DOHH2 (cell line): ENCODE data around the gene PRSS3.

Experiments used
- H3F3A ChIP-seq: fragments of 200-600 bp; sonication (generic), shearing (Covaris generic); 2 replicates; pipeline ENCODE4 v1.6.0; 2016; ENCODE audit warnings: antibody characterized with exemption, mild to moderate bottlenecking; ENCODE audit not compliant: control insufficient read depth, insufficient read depth
- H3K27ac ChIP-seq: fragments of 200-600 bp; sonication (generic); 2 replicates; pipeline ENCODE4 v1.5.1; 2014; ENCODE audit warnings: low read depth, mild to moderate bottlenecking, low read length, moderate library complexity
- H3K27me3 ChIP-seq: fragments of 200-600 bp; sonication (generic); 2 replicates; pipeline ENCODE4 v1.6.1; 2014; ENCODE audit warnings: mild to moderate bottlenecking, low read length, mixed read lengths; ENCODE audit not compliant: control insufficient read depth
- H3K36me3 ChIP-seq: fragments of 200-600 bp; sonication (generic); 2 replicates; pipeline ENCODE4 v1.6.1; 2014; ENCODE audit warnings: mild to moderate bottlenecking, low read length, moderate library complexity, mixed read lengths; ENCODE audit not compliant: control insufficient read depth
- H3K4me1 ChIP-seq: fragments of 200-600 bp; sonication (generic); 2 replicates; pipeline ENCODE4 v1.6.1; 2014; ENCODE audit warnings: mild to moderate bottlenecking, low read length, mixed read lengths; ENCODE audit not compliant: control insufficient read depth
- H3K4me2 ChIP-seq: fragments of 200-600 bp; sonication (generic); 2 replicates; pipeline ENCODE4 v1.6.0; 2014; ENCODE audit warnings: mild to moderate bottlenecking, low read length, moderate library complexity
- H3K4me3 ChIP-seq: fragments of 200-600 bp; sonication (generic); 2 replicates; pipeline ENCODE4 v1.5.1; 2014; ENCODE audit warnings: mild to moderate bottlenecking, low read length, mixed read lengths
- H3K79me2 ChIP-seq: fragments of 200-600 bp; sonication (generic); 2 replicates; pipeline ENCODE4 v1.6.1; 2014; ENCODE audit warnings: mild to moderate bottlenecking, low read length, mixed read lengths; ENCODE audit not compliant: control insufficient read depth
- H3K9me2 ChIP-seq: fragments of 200-600 bp; sonication (generic); replicated peaks from 2 replicates; pipeline ENCODE4 v1.6.1; 2014; ENCODE audit warnings: mild to moderate bottlenecking, low read length, mixed read lengths; ENCODE audit not compliant: control insufficient read depth
- H3K9me3 ChIP-seq: fragments of 200-600 bp; sonication (generic); 2 replicates; pipeline ENCODE4 v1.6.1; 2014; ENCODE audit warnings: antibody characterized with exemption, low read length, mixed read lengths; ENCODE audit not compliant: control insufficient read depth, insufficient read depth
- H4K20me1 ChIP-seq: fragments of 200-600 bp; sonication (generic); 2 replicates; pipeline ENCODE4 v1.6.0; 2014; ENCODE audit warnings: low read depth, mild to moderate bottlenecking, antibody characterized with exemption, low read length, moderate library complexity; ENCODE audit not compliant: control insufficient read depth, insufficient read depth
- EZH2phosphoT487 ChIP-seq: fragments of 200-600 bp; sonication (generic); IDR thresholded peaks from 2 replicates; pipeline ENCODE4 v1.6.1; 2017; ENCODE audit warnings: borderline replicate concordance, mild to moderate bottlenecking, antibody characterized with exemption, low read length, moderate library complexity, mixed read lengths
- TF ChIP-seq, protein P1 (sequence below): fragments of 200-600 bp; sonication (generic); IDR thresholded peaks from one replicate; pipeline ENCODE4 v1.5.1; 2014; ENCODE audit warnings: antibody characterized with exemption, mild to moderate bottlenecking, low read depth, low read length; ENCODE audit not compliant: poor library complexity, severe bottlenecking

PRSS3 gene

DNA sequence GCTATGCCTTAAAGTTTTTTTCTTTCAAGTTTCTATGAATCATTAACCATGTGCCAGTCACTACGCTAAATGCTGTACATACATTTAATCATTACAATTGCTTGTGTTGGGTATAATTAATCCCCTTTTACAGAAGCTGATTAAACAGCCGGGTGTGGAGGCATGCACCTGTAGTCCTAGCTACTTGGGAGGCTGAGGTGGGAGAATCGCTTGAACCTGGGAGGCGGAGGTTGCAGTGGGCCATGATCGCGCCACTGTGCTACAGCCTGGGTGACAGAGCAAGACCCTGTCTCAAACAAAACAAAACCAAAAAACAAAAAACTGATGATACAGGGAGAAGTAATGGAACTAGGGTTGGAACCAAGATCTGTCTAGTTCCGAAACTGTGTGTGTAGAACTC is 20.4 kb downstream of the PRSS3 start:
- H3K9me3 ChIP-seq: no peaks in the 10 kb centered on the region

DNA sequence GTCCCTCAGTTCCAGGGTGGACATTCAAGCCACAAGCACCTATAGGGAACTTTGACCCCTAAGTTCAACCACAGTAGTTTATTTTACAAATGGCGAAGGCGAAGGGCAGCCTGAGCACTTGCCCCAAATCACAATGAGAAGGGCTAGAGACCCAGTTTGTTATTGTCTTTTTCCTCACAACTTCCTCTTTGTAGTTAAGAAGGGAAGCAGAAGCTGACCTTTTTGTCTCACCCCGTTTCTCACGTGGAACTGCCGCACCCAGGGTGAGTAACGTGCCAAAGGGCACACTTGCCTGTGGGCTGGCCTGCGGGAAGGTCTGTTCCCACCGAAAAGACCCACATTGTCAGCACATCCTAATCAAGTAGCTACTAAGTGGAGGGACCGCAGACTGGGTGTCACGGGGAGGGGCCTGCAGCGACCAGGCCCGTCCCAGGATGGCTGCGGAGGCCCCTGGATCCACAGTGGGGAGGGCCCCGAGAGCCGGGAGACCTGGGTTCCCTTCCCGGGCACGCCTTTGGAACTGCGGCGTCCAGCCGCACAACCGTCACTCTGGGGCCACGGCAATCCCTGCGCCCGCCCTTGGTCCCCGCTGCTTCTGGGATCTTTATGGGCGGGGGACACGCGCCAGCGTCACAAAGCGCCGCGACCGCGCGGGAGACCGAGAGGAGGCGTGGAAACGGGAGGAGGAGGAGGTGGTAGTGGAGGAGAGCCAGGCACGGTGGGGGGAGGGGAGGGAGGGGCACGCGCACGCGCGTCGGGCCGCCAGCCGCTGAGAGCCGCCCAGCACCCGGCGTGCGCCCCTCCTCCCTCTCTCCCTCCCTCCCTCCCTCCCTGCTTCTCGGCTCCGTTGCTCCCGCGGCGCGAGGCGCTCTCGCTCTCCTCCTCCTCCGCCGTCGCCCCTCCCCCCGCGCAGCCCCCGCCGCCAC is 21.2 kb downstream of the PRSS3 start, which contains the start of gene UBE2R2:
UBE2R2 (plus strand) TSS at position 834 of the 926 bp plus-strand sequence. CDS start 598 bp downstream, outside the sequence.
- Histone ChIP-seq H3K4me3 (peak within 1 kb of the TSS; percentile 89), H3K4me1 (peaks cover 66% of the 10 kb centered on the region), H4K20me1 (peaks cover 22% of the 10 kb centered on the region; the same call in 1 of the 2 replicates), H3K27ac (peak within 1 kb of the TSS; percentile 96), H3K4me2 (peak within 1 kb of the TSS; percentile 97), H3K79me2 (peaks cover 68% of the 10 kb centered on the region), H3F3A (peaks cover 17% of the 10 kb centered on the region), H3K9me2 (no peaks in the 10 kb centered on the region), H3K9me3 (no peaks in the 10 kb centered on the region), H3K36me3 (peaks cover 36% of the 10 kb centered on the region), H3K27me3 (no peaks in the 10 kb centered on the region)
- TF ChIP-seq EZH2phosphoT487: no peak
- TF ChIP-seq, protein P1, sequence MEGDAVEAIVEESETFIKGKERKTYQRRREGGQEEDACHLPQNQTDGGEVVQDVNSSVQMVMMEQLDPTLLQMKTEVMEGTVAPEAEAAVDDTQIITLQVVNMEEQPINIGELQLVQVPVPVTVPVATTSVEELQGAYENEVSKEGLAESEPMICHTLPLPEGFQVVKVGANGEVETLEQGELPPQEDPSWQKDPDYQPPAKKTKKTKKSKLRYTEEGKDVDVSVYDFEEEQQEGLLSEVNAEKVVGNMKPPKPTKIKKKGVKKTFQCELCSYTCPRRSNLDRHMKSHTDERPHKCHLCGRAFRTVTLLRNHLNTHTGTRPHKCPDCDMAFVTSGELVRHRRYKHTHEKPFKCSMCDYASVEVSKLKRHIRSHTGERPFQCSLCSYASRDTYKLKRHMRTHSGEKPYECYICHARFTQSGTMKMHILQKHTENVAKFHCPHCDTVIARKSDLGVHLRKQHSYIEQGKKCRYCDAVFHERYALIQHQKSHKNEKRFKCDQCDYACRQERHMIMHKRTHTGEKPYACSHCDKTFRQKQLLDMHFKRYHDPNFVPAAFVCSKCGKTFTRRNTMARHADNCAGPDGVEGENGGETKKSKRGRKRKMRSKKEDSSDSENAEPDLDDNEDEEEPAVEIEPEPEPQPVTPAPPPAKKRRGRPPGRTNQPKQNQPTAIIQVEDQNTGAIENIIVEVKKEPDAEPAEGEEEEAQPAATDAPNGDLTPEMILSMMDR: no peak

More for the DNA sequence above, 20.4 kb downstream of the PRSS3 start:
- Histone ChIP-seq H3K27ac (peak overlapping the region; percentile 96), H3K79me2 (peaks cover 60% of the 10 kb centered on the region), H4K20me1 (peaks cover 16% of the 10 kb centered on the region; the same call in 1 of the 2 replicates), H3K36me3 (peaks cover 30% of the 10 kb centered on the region), H3K4me1 (peaks cover 58% of the 10 kb centered on the region), H3F3A (peaks cover 17% of the 10 kb centered on the region), H3K27me3 (no peaks in the 10 kb centered on the region), H3K9me2 (no peaks in the 10 kb centered on the region), H3K4me3 (peak overlapping the region; percentile 89), H3K4me2 (peak overlapping the region; percentile 97)
- no peak for TF ChIP-seq EZH2phosphoT487
- TF ChIP-seq, protein P1: no peak

DNA sequence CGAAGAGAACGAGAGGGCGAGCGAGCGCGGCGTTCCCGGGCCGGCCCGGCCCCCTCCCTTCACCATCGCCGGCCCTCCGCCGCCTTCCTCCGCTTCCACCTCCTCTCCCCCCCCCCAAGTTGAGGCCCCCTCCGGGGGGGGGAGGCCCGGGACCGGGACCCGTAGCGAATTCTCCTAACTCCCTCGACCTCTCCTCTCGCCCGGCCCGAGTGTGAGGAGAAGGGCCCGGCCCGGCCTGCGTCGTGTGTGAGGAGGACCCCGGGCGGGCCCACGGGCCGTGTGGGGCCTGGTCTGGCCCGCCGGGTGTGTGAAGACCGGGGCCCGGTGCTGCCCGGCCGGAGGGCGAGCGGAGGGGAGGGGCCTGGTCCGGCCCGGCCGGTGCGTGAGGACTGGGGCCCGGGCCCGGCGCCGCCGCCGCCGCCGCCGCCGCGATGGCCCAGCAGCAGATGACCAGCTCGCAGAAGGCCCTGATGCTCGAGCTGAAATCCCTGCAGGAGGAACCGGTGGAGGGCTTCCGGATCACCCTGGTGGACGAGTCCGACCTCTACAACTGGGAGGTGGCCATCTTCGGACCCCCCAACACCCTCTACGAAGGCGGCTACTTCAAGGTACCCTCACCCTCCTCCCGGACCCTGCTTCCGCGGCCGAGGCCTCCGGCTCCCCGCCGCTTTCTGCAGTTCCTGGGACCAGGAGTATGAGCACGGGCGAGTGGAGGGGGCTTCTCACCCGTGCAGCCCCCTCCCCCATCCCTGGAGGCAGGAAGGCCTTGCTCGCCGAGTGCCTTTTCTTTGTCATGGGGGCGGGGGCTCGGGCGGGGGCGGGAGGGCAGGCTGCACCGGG is 22.2 kb downstream of the PRSS3 start:
- Histone ChIP-seq H3K27me3 (no peaks in the 10 kb centered on the region), H3K4me2 (peak overlapping the region; percentile 82), H3F3A (peaks cover 15% of the 10 kb centered on the region), H3K79me2 (peaks cover 78% of the 10 kb centered on the region), H4K20me1 (peaks cover 22% of the 10 kb centered on the region; the same call in 1 of the 2 replicates), H3K4me1 (peaks cover 73% of the 10 kb centered on the region), H3K27ac (peak overlapping the region; percentile 83), H3K36me3 (peaks cover 39% of the 10 kb centered on the region), H3K9me2 (no peaks in the 10 kb centered on the region), H3K4me3 (peak overlapping the region; percentile 89), H3K9me3 (no peaks in the 10 kb centered on the region)
- TF ChIP-seq, protein P1: no peak
- TF ChIP-seq EZH2phosphoT487: no peak
